ENCODE results near the gene MECP2. TPM values are rescaled to one million over a fixed set of nuclear protein-coding genes. Genes with fewer than 3 reads are reported as not detected.

MECP2 gene
- total RNA-seq, 1 donor from 2014 or later: 58.2 TPM

GRCh38 chrX:154125391-154126040 lies 28.0 kb upstream of the MECP2 start:
- Mint-ChIP-seq H3K27ac (no peak overlapping the region), H3K9me3 (no peaks in the 10 kb centered on the region), H3K27me3 (ENCODE audit: low read depth) (no peaks in the 10 kb centered on the region), H3K36me3 (ENCODE audit: low read depth) (no peaks in the 10 kb centered on the region), H3K4me3 (ENCODE audit: low read depth) (no peak overlapping the region), H3K4me1 (ENCODE audit: low read depth) (peaks cover 17% of the 10 kb centered on the region)
- intact Hi-C loops (cut with micrococcal nuclease): loop anchor here (2.0 kb wide), 1 partner anchor 29 kb away; the partner anchor contains the start of gene MECP2
- no peak for DNase-seq (ENCODE audit: low spot score)

DNA sequence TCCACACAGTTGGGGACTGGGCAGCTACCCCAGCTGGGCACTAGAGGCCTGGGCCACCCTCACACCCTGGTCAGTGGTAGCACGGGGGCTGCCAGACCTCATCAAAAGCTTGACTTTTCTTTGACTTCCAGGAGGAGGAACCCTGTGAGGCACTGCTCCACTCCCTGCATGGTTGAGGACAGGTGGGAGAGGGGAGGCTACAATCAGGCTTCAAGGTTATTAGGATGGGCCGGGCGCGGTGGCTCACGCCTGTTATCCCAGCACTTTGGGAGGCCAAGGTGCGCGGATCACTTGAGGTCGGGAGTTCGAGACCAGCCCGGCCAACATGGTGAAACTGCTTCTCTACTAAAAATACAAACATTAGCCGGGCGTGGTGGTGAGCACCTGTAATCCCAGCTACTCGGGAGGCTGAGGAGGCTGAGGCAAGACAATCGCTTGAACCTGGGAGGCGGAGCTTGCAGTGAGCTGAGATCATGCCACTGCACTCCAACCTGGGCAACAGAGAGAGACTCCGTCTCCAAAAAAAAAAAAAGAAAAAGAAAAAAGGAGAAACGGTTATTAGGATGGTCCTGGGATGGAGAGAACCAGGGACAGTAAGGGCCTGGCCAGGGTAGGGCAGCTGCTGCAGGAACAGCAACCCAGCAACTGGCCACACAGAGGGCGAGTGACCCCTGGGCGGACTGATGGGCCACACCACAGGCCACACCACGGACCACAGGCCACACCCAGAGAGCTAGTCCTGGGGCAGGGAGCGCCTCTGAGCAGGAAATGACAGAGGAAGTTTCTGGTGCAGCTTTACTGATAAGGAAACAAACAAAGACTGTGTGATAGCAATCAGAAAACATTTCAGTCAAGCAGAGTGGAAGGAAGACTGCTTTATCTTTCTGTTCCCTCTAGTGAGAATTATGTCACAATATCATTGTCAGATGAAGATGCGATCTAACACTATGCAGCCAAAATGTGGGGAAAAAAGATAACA lies 26.0 kb upstream of the MECP2 start:
- no peaks in the 10 kb centered on the region for H3K9me3 Mint-ChIP-seq
- intact Hi-C loops (cut with micrococcal nuclease): loop anchor here (2.0 kb wide), 1 partner anchor 27 kb away; the partner anchor contains the start of gene MECP2
- H3K27me3 Mint-ChIP-seq (ENCODE audit: low read depth): peaks cover 2% of the 10 kb centered on the region
- no peak overlapping the region for H3K4me3 Mint-ChIP-seq (ENCODE audit: low read depth)
- no peaks in the 10 kb centered on the region for H3K36me3 Mint-ChIP-seq (ENCODE audit: low read depth)
- no peak overlapping the region for H3K27ac Mint-ChIP-seq
- peaks cover 17% of the 10 kb centered on the region for H3K4me1 Mint-ChIP-seq (ENCODE audit: low read depth)
- DNase-seq (ENCODE audit: low spot score): peak; percentile 57

DNA sequence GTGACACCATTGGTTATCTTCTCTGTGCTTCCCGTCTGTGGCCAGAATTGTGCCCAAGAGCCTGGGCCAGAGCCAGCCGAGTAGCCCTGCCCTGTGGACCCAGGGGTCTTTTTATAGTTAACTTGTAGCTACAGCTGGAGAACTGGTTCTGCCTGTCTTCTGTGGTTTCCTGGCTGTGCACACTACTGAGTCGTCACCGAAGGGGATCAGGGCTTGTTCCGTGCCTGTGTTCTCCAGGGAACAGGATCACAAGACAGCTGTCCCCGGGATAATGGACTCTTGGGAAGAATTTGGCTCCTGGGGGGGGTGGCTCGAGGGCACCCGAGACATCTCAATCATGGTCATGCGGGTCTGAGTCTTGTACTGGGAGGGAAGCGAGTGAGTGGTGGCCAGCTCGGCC lies 24.4 kb upstream of the MECP2 start:
- H3K9me3 Mint-ChIP-seq: no peaks in the 10 kb centered on the region
- no peak overlapping the region for H3K27ac Mint-ChIP-seq
- peaks cover 17% of the 10 kb centered on the region for H3K4me1 Mint-ChIP-seq (ENCODE audit: low read depth)
- intact Hi-C loops (cut with micrococcal nuclease): no loop called here
- H3K27me3 Mint-ChIP-seq (ENCODE audit: low read depth): peaks cover 7% of the 10 kb centered on the region
- H3K4me3 Mint-ChIP-seq (ENCODE audit: low read depth): no peak overlapping the region
- no peaks in the 10 kb centered on the region for H3K36me3 Mint-ChIP-seq (ENCODE audit: low read depth)
- no peak for DNase-seq (ENCODE audit: low spot score)

- Mint-ChIP-seq H3K36me3 (ENCODE audit: low read depth) (no peaks in the 10 kb centered on the region), H3K27me3 (ENCODE audit: low read depth) (peaks cover 7% of the 10 kb centered on the region), H3K27ac (no peak overlapping the region), H3K9me3 (no peaks in the 10 kb centered on the region), H3K4me1 (ENCODE audit: low read depth) (peaks cover 17% of the 10 kb centered on the region), H3K4me3 (ENCODE audit: low read depth) (no peak overlapping the region)
- intact Hi-C loops (cut with micrococcal nuclease): no loop called here
- no peak for DNase-seq (ENCODE audit: low spot score)
Observed at GRCh38 chrX:154121207-154121606, 23.7 kb upstream of the MECP2 start.

GRCh38 chrX:154120567-154120966 lies 23.1 kb upstream of the MECP2 start:
- H3K4me3 Mint-ChIP-seq (ENCODE audit: low read depth): no peak overlapping the region
- no peaks in the 10 kb centered on the region for H3K36me3 Mint-ChIP-seq (ENCODE audit: low read depth)
- peaks cover 17% of the 10 kb centered on the region for H3K4me1 Mint-ChIP-seq (ENCODE audit: low read depth)
- intact Hi-C loops (cut with micrococcal nuclease): no loop called here
- H3K27me3 Mint-ChIP-seq (ENCODE audit: low read depth): peaks cover 7% of the 10 kb centered on the region
- no peak for DNase-seq (ENCODE audit: low spot score)
- H3K9me3 Mint-ChIP-seq: no peaks in the 10 kb centered on the region
- H3K27ac Mint-ChIP-seq: no peak overlapping the region

GRCh38 chrX:154117566-154117965 lies 20.0 kb upstream of the MECP2 start:
- H3K9me3 Mint-ChIP-seq: no peaks in the 10 kb centered on the region

DNA sequence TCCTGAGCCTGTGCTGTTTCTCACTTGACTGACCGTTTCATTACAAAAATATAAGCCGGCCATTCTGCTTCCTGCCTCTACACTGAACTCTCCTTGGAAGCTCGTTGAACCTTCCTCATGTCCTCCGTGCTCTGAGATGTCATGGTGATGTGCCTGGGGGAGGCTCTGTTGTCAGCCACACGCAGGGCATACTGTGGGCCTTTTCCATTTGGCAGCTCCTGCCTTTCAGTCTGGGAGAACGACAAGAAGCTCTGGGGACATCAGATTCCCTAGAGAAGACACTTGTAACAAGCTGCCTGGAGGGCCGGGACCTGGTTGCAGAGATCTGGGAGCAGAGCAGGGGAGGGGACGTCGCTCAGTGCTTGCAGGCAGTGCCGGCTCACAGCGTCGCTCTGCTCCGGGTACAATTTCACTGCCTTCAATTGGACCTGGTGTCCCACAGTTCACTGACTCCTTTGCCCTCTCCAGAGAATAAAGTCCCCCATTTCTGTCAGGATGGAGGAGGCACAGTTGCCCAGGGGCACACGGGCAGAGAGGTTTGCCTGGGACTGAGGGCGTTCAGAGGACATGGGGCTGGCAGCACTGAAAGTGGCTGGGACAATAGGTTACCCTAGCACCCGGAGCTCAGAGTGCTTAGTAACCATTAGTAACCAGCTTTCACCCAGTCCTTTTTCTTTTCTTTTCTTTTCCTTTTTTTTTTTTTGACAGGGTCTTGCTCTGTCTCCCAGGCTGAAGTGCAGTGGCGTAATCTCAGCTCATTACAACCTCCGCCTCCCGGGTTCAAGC lies 19.1 kb upstream of the MECP2 start:
- Mint-ChIP-seq H3K4me3 (ENCODE audit: low read depth) (no peak overlapping the region), H3K9me3 (no peaks in the 10 kb centered on the region), H3K36me3 (ENCODE audit: low read depth) (no peaks in the 10 kb centered on the region), H3K4me1 (ENCODE audit: low read depth) (peaks cover 4% of the 10 kb centered on the region), H3K27me3 (ENCODE audit: low read depth) (peaks cover 15% of the 10 kb centered on the region), H3K27ac (no peak overlapping the region)
- no peak for DNase-seq (ENCODE audit: low spot score)
- intact Hi-C loops (cut with micrococcal nuclease): no loop called here

More at GRCh38 chrX:154117566-154117965, 20.0 kb upstream of the MECP2 start:
- H3K36me3 Mint-ChIP-seq (ENCODE audit: low read depth): no peaks in the 10 kb centered on the region
- intact Hi-C loops (cut with micrococcal nuclease): no loop called here
- DNase-seq (ENCODE audit: low spot score): no peak
- peaks cover 12% of the 10 kb centered on the region for H3K27me3 Mint-ChIP-seq (ENCODE audit: low read depth)
- H3K4me1 Mint-ChIP-seq (ENCODE audit: low read depth): peaks cover 6% of the 10 kb centered on the region
- H3K4me3 Mint-ChIP-seq (ENCODE audit: low read depth): no peak overlapping the region
- H3K27ac Mint-ChIP-seq: no peak overlapping the region

DNA sequence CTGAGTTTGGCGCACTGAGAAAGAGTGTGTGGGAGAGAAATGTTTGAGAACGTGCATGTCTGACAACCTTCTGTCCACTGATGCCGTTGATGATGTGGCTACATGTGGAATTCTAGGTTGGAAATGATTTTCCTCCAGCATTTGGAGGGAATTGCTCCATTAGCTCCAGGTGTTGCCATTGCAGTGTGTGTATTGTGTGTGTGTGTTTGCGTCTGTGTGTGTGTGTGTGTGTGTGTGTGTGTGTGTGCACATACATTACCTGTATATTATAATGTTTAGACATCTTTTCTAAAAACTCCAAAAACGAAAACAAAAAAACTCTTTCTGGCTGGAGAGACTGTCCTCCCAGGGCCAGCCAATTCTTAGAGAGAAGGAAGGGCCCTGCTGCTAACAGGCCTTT lies 18.2 kb upstream of the MECP2 start:
- Mint-ChIP-seq H3K27ac (no peak overlapping the region), H3K9me3 (no peaks in the 10 kb centered on the region), H3K4me1 (ENCODE audit: low read depth) (peaks cover 5% of the 10 kb centered on the region), H3K4me3 (ENCODE audit: low read depth) (no peak overlapping the region), H3K27me3 (ENCODE audit: low read depth) (peaks cover 15% of the 10 kb centered on the region), H3K36me3 (ENCODE audit: low read depth) (no peaks in the 10 kb centered on the region)
- intact Hi-C loops (cut with micrococcal nuclease): no loop called here
- no peak for DNase-seq (ENCODE audit: low spot score)

DNA sequence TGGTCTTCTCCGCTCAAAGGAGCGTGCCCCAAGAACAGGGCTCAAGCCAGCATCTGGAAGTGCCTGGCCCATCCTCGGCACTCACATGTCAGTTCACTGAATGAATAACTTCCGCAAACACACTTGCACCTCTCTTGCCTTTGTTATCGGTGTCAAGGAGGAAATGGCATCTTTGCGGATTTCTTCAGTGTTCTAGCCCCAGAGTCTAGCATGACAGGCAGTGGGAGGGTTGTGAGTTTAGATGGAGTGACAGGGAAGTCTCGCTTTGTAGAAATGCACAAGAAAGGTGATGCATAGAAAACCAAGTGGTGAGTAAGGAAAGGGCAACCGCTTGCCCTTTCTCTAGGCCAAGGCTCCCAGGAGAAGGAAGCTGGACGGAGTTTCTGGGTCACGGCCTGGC lies 17.6 kb upstream of the MECP2 start:
- peaks cover 5% of the 10 kb centered on the region for H3K4me1 Mint-ChIP-seq (ENCODE audit: low read depth)
- peaks cover 14% of the 10 kb centered on the region for H3K27me3 Mint-ChIP-seq (ENCODE audit: low read depth)
- no peaks in the 10 kb centered on the region for H3K36me3 Mint-ChIP-seq (ENCODE audit: low read depth)
- no peak overlapping the region for H3K4me3 Mint-ChIP-seq (ENCODE audit: low read depth)
- H3K9me3 Mint-ChIP-seq: no peaks in the 10 kb centered on the region
- H3K27ac Mint-ChIP-seq: no peak overlapping the region
- intact Hi-C loops (cut with micrococcal nuclease): no loop called here
- no peak for DNase-seq (ENCODE audit: low spot score)

GRCh38 chrX:154114652-154115051 lies 17.1 kb upstream of the MECP2 start:
- H3K4me3 Mint-ChIP-seq (ENCODE audit: low read depth): no peak overlapping the region

DNA sequence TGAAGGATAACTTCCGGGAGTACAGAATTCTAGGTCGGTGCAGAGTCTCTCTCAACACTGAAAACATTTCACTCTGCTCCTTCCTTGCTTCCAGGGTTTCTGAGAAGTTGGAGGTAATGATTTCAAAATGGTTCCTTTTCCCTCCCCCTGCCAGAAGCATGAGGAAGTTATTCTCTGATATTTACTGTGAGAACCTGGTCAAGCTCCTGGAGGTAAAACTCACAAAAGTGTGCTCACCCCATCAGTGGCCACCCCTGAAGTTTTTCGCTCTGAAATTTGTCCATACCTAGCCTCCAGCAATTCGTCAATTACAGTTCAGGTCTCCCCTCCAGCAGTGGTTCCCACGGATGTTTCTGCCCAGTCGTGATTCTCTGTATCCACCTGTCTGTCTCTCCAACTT lies 16.2 kb upstream of the MECP2 start:
- Mint-ChIP-seq H3K27ac (no peak overlapping the region), H3K4me1 (ENCODE audit: low read depth) (peaks cover 5% of the 10 kb centered on the region), H3K36me3 (ENCODE audit: low read depth) (no peaks in the 10 kb centered on the region), H3K4me3 (ENCODE audit: low read depth) (no peak overlapping the region), H3K9me3 (no peaks in the 10 kb centered on the region), H3K27me3 (ENCODE audit: low read depth) (peaks cover 13% of the 10 kb centered on the region)
- DNase-seq (ENCODE audit: low spot score): no peak
- intact Hi-C loops (cut with micrococcal nuclease): no loop called here

More at GRCh38 chrX:154114652-154115051, 17.1 kb upstream of the MECP2 start:
- peaks cover 13% of the 10 kb centered on the region for H3K27me3 Mint-ChIP-seq (ENCODE audit: low read depth)
- DNase-seq (ENCODE audit: low spot score): no peak
- H3K36me3 Mint-ChIP-seq (ENCODE audit: low read depth): no peaks in the 10 kb centered on the region
- intact Hi-C loops (cut with micrococcal nuclease): no loop called here
- H3K4me1 Mint-ChIP-seq (ENCODE audit: low read depth): peaks cover 5% of the 10 kb centered on the region
- no peak overlapping the region for H3K27ac Mint-ChIP-seq
- H3K9me3 Mint-ChIP-seq: no peaks in the 10 kb centered on the region

DNA sequence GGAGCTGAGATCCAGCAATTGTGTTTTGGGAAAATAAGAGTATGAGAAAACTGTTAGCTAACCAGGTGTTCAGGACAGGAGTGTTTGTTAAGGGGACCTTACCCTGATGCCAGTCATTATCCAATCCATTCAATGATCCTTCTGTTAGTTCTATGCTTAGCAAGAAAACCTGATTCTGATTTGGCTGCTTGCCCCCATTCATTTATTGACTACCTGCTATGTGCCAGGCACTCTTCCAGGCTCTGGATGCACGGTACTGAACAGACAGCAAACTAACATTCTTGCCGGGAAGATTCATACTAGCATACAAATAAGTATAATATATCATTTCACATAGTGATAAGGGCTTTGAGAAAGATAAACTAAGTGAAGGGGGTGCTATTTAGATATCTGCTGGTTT lies 1.0 kb upstream of the MECP2 start:
- H3K4me1 Mint-ChIP-seq (ENCODE audit: low read depth): peaks cover 52% of the 10 kb centered on the region
- H3K27ac Mint-ChIP-seq: peak overlapping the region; percentile 62
- intact Hi-C loops (cut with micrococcal nuclease): loop anchor here (5.0 kb wide), 4 partner anchors 41 to 274 kb away; partner anchors contain the start of genes ARHGAP4, FLNA, HCFC1 and TMEM187
- peak overlapping the region; percentile 70 for H3K4me3 Mint-ChIP-seq (ENCODE audit: low read depth)
- peaks cover 8% of the 10 kb centered on the region for H3K27me3 Mint-ChIP-seq (ENCODE audit: low read depth)
- no peaks in the 10 kb centered on the region for H3K9me3 Mint-ChIP-seq
- DNase-seq (ENCODE audit: low spot score): no peak
- peaks cover 16% of the 10 kb centered on the region for H3K36me3 Mint-ChIP-seq (ENCODE audit: low read depth)
